Muscle of leg (tissue), 11 donors: ENCODE results near the gene JAKMIP1. TPM values are rescaled to one million over a fixed set of nuclear protein-coding genes. Genes with fewer than 3 reads are reported as not detected.

Experiments used
- DNase-seq: peaks from one replicate; pipeline ENCODE4 v3.0.0; 2013
- H3K27ac ChIP-seq: one replicate; pipeline ENCODE4 v1.5.1; 2013; ENCODE audit warnings: mild to moderate bottlenecking, low read length, control low read depth
- H3K27me3 ChIP-seq: one replicate; pipeline ENCODE4 v1.6.1; 2013; ENCODE audit warnings: low read length; ENCODE audit not compliant: control insufficient read depth, insufficient read depth
- H3K36me3 ChIP-seq: one replicate; pipeline ENCODE4 v1.6.1; 2013; ENCODE audit warnings: low read length; ENCODE audit not compliant: control insufficient read depth, insufficient read depth
- H3K4me1 ChIP-seq: one replicate; pipeline ENCODE4 v1.6.1; 2013; ENCODE audit warnings: low read length; ENCODE audit not compliant: control insufficient read depth, insufficient read depth
- H3K4me3 ChIP-seq: one replicate; pipeline ENCODE4 v1.5.1; 2013; ENCODE audit warnings: low read length, control low read depth
- H3K9me3 ChIP-seq: replicated peaks from 2 replicates; pipeline ENCODE4 v1.6.1; 2013; ENCODE audit warnings: low read depth, low read length; ENCODE audit not compliant: control insufficient read depth
- WGBS: methylation state at CpG from one replicate; pipeline ENCODE4 v1.1.5; 2013; ENCODE audit warnings: missing lambda C conversion rate; ENCODE audit not compliant: insufficient coverage; 5-methylcytosine and 5-hydroxymethylcytosine counted together
- polyA plus RNA-seq, 8 donors: library from polyadenylated mRNA; unstranded; fragments of 120-200 nt; gene quantifications; one replicate each; pipeline versions ENCODE4 v1.2.1 to v1.2.3, GENCODE V29; 2013; ENCODE audit warnings: inconsistent platforms in 1 of 8, low replicate concordance in 1 of 8; ENCODE audit not compliant: insufficient read length in 8 of 8, insufficient read depth in 1 of 8
- total RNA-seq: library from RNA; stranded (reverse); fragments of 120-200 nt; gene quantifications from one replicate; pipeline ENCODE4 v1.2.4, GENCODE V29; 2013

JAKMIP1 gene
- total and polyA plus RNA-seq, 9 donors = 0.04 to 0.39 TPM; not detected in 7

GRCh38 chr4:6097581-6097980 lies 102.8 kb downstream of the JAKMIP1 start:
- Histone ChIP-seq H3K27ac (no peak overlapping the region), H3K27me3 (peaks cover 2% of the 10 kb centered on the region), H3K9me3 (no peaks in the 10 kb centered on the region), H3K4me1 (no peaks in the 10 kb centered on the region), H3K36me3 (no peaks in the 10 kb centered on the region), H3K4me3 (no peak overlapping the region)
- no peak for DNase-seq
- 83% methylated on average over 3 of the region's 5 CpGs for WGBS

GRCh38 chr4:6095897-6096296 lies 104.5 kb downstream of the JAKMIP1 start:
- Histone ChIP-seq H3K4me1 (no peaks in the 10 kb centered on the region), H3K9me3 (no peaks in the 10 kb centered on the region), H3K4me3 (no peak overlapping the region), H3K27ac (no peak overlapping the region), H3K36me3 (no peaks in the 10 kb centered on the region), H3K27me3 (peaks cover 2% of the 10 kb centered on the region)
- 83% methylated on average over 1 of the region's 6 CpGs for WGBS
- DNase-seq = no peak

DNA sequence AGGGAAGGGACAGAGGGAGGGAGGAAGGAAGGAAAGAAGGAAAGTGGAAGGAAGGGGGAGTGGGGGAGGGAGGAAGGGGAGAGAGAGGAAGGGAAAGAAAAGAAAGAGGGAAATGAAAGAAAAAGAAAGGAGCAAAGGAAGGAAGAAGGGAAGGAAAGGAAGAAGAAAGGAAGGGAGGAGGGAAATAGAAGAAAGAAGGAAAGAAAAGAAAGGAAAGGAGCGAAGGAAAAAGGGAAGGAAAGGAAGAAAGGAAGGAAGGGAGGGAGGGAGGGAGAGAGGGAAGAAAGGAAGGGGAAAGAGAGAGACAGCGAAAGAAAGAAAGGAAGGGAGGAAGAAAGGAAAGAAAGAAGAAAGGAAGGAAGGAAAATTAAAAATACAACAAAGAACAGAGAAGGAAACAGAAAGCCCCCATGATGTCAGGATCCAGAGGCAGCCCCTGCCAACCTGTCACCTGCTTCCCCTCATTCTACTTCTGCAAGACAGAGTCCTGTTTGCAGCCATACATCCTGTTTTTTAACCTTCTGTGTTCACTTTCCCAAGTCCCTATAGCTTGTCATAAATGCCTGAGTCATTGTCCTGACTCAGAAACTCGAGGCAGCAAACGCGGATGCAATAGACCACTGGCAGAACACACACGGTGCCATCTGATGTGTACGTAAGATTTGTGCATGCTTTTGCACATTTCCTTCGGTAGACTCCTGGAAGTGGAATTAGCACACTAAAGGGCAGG lies 105.2 kb downstream of the JAKMIP1 start:
- Histone ChIP-seq H3K27me3 (peaks cover 2% of the 10 kb centered on the region), H3K4me1 (no peaks in the 10 kb centered on the region), H3K9me3 (no peaks in the 10 kb centered on the region), H3K36me3 (no peaks in the 10 kb centered on the region), H3K27ac (no peak overlapping the region), H3K4me3 (no peak overlapping the region)
- WGBS = 60% methylated on average over 7 of the region's 8 CpGs
- DNase-seq = no peak

DNA sequence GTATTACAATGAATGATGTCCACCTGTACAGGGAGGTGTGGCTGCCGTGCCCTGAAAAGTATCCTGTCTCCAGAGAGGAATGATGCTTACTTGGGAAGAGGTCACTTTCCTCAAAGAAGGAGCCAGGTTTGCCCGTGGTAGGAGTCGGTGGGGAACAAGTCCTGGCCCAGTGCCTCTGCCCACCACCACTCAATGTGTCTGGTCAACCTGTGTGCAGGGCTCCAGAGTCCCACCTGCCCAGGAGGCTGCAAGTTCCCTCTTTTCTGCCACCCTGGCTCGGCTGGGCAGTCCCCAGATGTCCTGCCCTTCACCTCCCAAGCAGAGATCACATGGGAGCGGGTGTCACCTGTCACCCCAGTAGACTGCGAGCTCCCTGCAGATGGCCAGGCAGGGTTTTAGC lies 106.7 kb downstream of the JAKMIP1 start:
- 50% methylated on average over 3 of the region's 6 CpGs for WGBS
- Histone ChIP-seq H3K4me1 (no peaks in the 10 kb centered on the region), H3K27me3 (peaks cover 2% of the 10 kb centered on the region), H3K9me3 (no peaks in the 10 kb centered on the region), H3K4me3 (no peak overlapping the region), H3K27ac (no peak overlapping the region), H3K36me3 (no peaks in the 10 kb centered on the region)
- no peak for DNase-seq

GRCh38 chr4:6092971-6093370 lies 107.4 kb downstream of the JAKMIP1 start:
- WGBS = no CpG with 5 or more reads among the region's 3 CpGs
- Histone ChIP-seq H3K36me3 (no peaks in the 10 kb centered on the region), H3K27ac (no peak overlapping the region), H3K4me3 (no peak overlapping the region), H3K9me3 (no peaks in the 10 kb centered on the region), H3K27me3 (peaks cover 6% of the 10 kb centered on the region), H3K4me1 (no peaks in the 10 kb centered on the region)
- no peak for DNase-seq

GRCh38 chr4:6092131-6092530 lies 108.2 kb downstream of the JAKMIP1 start:
- Histone ChIP-seq H3K36me3 (no peaks in the 10 kb centered on the region), H3K4me3 (no peak overlapping the region), H3K4me1 (no peaks in the 10 kb centered on the region), H3K9me3 (no peaks in the 10 kb centered on the region), H3K27me3 (peaks cover 8% of the 10 kb centered on the region), H3K27ac (no peak overlapping the region)
- no peak for DNase-seq
- WGBS = 8% methylated on average over 2 of the region's 7 CpGs

GRCh38 chr4:6090931-6091330 lies 109.4 kb downstream of the JAKMIP1 start:
- no peaks in the 10 kb centered on the region for H3K9me3 ChIP-seq
- 100% methylated on average over 1 of the region's 3 CpGs for WGBS
- no peak for DNase-seq
- H3K27ac ChIP-seq = no peak overlapping the region
- H3K4me1 ChIP-seq = peaks cover 5% of the 10 kb centered on the region
- H3K27me3 ChIP-seq = peaks cover 8% of the 10 kb centered on the region
- no peaks in the 10 kb centered on the region for H3K36me3 ChIP-seq
- H3K4me3 ChIP-seq = no peak overlapping the region

GRCh38 chr4:6088950-6089349 lies 111.4 kb downstream of the JAKMIP1 start:
- Histone ChIP-seq H3K4me3 (no peak overlapping the region), H3K27ac (no peak overlapping the region), H3K36me3 (no peaks in the 10 kb centered on the region), H3K9me3 (no peaks in the 10 kb centered on the region), H3K4me1 (peaks cover 5% of the 10 kb centered on the region), H3K27me3 (peaks cover 8% of the 10 kb centered on the region)
- WGBS = 88% methylated on average over 2 of the region's 2 CpGs
- no peak for DNase-seq

DNA sequence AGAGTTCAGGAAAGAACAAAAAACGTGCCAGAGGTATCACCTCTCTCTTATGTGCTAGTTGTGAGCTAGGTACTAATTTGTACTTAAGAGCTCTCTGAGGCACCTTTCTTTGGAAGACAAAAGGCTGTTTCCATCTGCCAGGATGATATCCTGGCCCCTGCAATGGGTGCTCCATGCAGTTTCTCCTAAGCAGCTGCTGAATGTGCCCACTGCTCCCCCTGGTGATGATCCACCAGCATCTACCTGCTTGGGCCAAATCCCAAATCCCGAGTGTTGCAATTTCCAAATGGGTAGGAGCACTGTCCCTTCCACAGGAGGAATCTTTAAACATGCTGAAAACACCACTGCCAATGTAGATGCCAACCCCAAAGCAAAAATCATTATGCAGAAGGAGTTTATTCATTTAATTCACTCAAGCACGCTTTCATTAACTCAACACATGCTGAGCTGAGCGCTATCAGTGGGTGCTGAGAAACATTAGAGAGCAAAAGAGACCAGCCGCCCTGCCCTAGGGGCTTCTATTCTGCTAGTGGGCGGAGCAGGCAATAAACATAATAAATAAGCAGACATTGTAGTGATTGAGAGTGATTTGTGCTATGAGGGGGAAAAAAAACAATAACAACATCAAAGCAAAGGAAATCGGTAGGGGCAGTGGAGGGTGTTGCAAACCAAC lies 112.5 kb downstream of the JAKMIP1 start:
- H3K36me3 ChIP-seq = no peaks in the 10 kb centered on the region
- peaks cover 6% of the 10 kb centered on the region for H3K27me3 ChIP-seq
- WGBS = 0% methylated on average over 1 of the region's 7 CpGs
- peak; percentile 39 for DNase-seq
- peaks cover 5% of the 10 kb centered on the region for H3K4me1 ChIP-seq
- H3K27ac ChIP-seq = no peak overlapping the region
- H3K4me3 ChIP-seq = no peak overlapping the region
- H3K9me3 ChIP-seq = no peaks in the 10 kb centered on the region

DNA sequence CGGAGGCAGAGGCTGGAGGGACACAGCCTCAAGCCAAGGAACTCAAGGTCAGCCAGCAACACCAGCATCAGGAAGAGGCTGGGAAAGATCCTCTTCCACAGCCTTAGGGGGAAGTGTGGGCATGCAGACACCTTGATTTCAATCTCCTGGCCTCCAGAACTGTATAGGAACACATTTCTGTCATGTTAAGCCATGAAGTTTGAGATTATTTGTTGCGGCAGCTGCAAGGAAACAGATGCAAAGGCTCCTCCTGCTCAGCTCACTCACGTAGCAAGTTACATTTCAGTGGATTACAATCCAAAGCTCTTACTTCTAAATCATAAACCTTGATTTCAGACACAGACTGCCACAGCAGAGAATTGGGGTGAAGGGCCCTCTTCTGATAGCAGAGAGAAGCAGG lies 113.5 kb downstream of the JAKMIP1 start:
- Histone ChIP-seq H3K4me3 (no peak overlapping the region), H3K9me3 (no peaks in the 10 kb centered on the region), H3K36me3 (no peaks in the 10 kb centered on the region), H3K4me1 (peaks cover 5% of the 10 kb centered on the region), H3K27me3 (peaks cover 6% of the 10 kb centered on the region), H3K27ac (no peak overlapping the region)
- WGBS = 86% methylated on average over 2 of the region's 3 CpGs
- DNase-seq = no peak
